ENCODE data around the gene C18orf32. TPM values are rescaled to one million over a fixed set of nuclear protein-coding genes. Genes with fewer than 3 reads are reported as not detected.

The C18orf32 gene
- total and polyA plus RNA-seq, 2 donors (not counting 3 experiments of a cell fraction or from before 2014, with no cell fraction given): 20.4 to 27.4 TPM

DNA sequence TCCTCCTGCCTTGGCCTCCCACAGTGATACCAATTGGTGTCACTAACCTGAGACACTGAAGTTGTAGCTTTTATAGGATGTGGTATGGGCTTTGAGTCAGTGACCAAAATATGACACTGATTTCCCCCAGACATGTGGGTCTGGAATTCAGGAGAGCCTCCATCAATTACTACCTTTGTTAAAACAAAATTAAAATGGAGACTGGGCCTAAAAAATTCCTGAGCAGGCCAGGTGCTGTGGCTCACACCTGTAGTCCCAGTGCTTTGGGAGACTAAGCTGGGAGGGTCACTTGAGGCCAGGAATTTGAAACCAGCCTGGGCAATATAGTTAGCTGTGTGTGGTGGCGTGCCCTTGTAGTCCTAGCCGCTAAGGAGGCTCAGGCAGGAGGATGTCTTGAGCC is 37.9 kb upstream of the C18orf32 start:
- dilution Hi-C loops (cut with MboI; ENCODE audit: extremely low pct_ligation_motif_present, low sequenced_read_pairs) (loop anchor here (25.0 kb wide), 1 partner anchor 337 kb away; no protein-coding TSS in a partner anchor), intact Hi-C loops (cut with micrococcal nuclease) (no loop called here)
- BruUV-seq (replicated peaks): no TSS peak
- Histone ChIP-seq H3K27ac (ENCODE audit: insufficient read depth, low read depth, low read length) (no peak overlapping the region), H3K4me3 (replicated peaks in 1 of 3; ENCODE audit: insufficient read depth in 1 of 3, low read depth in 1 of 3, low read length in 3 of 3) (no peak overlapping the region), H2AFZ (ENCODE audit: low read depth, low read length) (no peak overlapping the region), H3K36me3 (ENCODE audit: control insufficient read depth in 2 of 2, extremely low read depth in 1 of 2, insufficient read depth in 2 of 2, low read length in 2 of 2) (no peaks in the 10 kb centered on the region), H4K20me1 (replicated peaks; ENCODE audit: control insufficient read depth, extremely low read depth, insufficient read depth, low read length) (no peaks in the 10 kb centered on the region), H3K4me1 (ENCODE audit: control insufficient read depth, extremely low read depth, insufficient read depth, low read length) (no peaks in the 10 kb centered on the region), H3K79me2 (ENCODE audit: control insufficient read depth, insufficient read depth, low read length) (no peaks in the 10 kb centered on the region), H3K9me3 (replicated peaks; ENCODE audit: control insufficient read depth, insufficient read depth, low read length) (no peaks in the 10 kb centered on the region), H3K27me3 (ENCODE audit: control insufficient read depth in 2 of 2, insufficient read depth in 2 of 2, low read length in 2 of 2) (peaks cover 0 to 3% of the 10 kb centered on the region in 2 experiments), H3K9me1 (replicated peaks; ENCODE audit: control insufficient read depth, extremely low read depth, insufficient read depth, low read length) (no peaks in the 10 kb centered on the region), H3K9ac (replicated peaks; ENCODE audit: extremely low read depth, insufficient read depth, low read length) (no peak overlapping the region), H3K4me2 (ENCODE audit: insufficient read depth, low read length) (no peak overlapping the region)
- TF ChIP-seq GATA2 (IDR thresholded peaks at IDR 0.05; ENCODE audit: insufficient read depth, insufficient read length, low read depth, low read length) (no peak), EZH2 (IDR thresholded peaks at IDR 0.05; ENCODE audit: borderline replicate concordance, low read depth, low read length, severe bottlenecking) (no peak), MYC (IDR thresholded peaks at IDR 0.05; ENCODE audit: low read depth, low read length) (no peak), JUN (IDR thresholded peaks at IDR 0.05; ENCODE audit: borderline replicate concordance, insufficient read depth, insufficient read length, low read depth) (no peak), POLR2AphosphoS5 (IDR thresholded peaks at IDR 0.05; ENCODE audit: insufficient read depth, low read depth, low read length) (no peak), FOS (IDR thresholded peaks at IDR 0.05; ENCODE audit: borderline replicate concordance, insufficient read depth, low read length) (no peak), POLR2A (IDR thresholded peaks at IDR 0.05; ENCODE audit: low read depth, low read length) (no peak)
- TF ChIP-seq, protein P1, sequence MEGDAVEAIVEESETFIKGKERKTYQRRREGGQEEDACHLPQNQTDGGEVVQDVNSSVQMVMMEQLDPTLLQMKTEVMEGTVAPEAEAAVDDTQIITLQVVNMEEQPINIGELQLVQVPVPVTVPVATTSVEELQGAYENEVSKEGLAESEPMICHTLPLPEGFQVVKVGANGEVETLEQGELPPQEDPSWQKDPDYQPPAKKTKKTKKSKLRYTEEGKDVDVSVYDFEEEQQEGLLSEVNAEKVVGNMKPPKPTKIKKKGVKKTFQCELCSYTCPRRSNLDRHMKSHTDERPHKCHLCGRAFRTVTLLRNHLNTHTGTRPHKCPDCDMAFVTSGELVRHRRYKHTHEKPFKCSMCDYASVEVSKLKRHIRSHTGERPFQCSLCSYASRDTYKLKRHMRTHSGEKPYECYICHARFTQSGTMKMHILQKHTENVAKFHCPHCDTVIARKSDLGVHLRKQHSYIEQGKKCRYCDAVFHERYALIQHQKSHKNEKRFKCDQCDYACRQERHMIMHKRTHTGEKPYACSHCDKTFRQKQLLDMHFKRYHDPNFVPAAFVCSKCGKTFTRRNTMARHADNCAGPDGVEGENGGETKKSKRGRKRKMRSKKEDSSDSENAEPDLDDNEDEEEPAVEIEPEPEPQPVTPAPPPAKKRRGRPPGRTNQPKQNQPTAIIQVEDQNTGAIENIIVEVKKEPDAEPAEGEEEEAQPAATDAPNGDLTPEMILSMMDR (IDR thresholded peaks at IDR 0.05; ENCODE audit: extremely low read depth in 1 of 2, insufficient read depth in 1 of 2, low read depth in 1 of 2, low read length in 2 of 2): no peak
- POLR2A ChIA-PET: no interaction called here
- DNase-seq (ENCODE audit: low read depth, low spot score) (no peak), FAIRE-seq (no peak)
- CTCF ChIA-PET: interaction anchor here (0.6 to 5.1 kb wide), 5 partner anchors 10 to 334 kb away, joined by 3 to 28 read pairs (median 9); no protein-coding TSS in a partner anchor

Data from endothelial cell of umbilical vein (primary cell).